Measurements from ENCODE around the gene FRMPD4. TPM values are rescaled to one million over a fixed set of nuclear protein-coding genes. Genes with fewer than 3 reads are reported as not detected.

The FRMPD4 gene
- total RNA-seq, 1 donor from 2014 or later, result not detected

- Mint-ChIP-seq H3K4me1 (ENCODE audit: low read depth) (no peaks in the 10 kb centered on the region), H3K27ac (no peak overlapping the region), H3K4me3 (ENCODE audit: low read depth) (no peak overlapping the region), H3K36me3 (ENCODE audit: low read depth) (no peaks in the 10 kb centered on the region), H3K9me3 (no peaks in the 10 kb centered on the region), H3K27me3 (ENCODE audit: low read depth) (no peaks in the 10 kb centered on the region)
- no peak for DNase-seq (ENCODE audit: low spot score)
- intact Hi-C loops (cut with micrococcal nuclease), result no loop called here
Observed at GRCh38 chrX:12403474-12404082, 265.3 kb downstream of the FRMPD4 start.

GRCh38 chrX:12405306-12405705 is 267.0 kb downstream of the FRMPD4 start:
- DNase-seq (ENCODE audit: low spot score), result no peak
- Mint-ChIP-seq H3K36me3 (ENCODE audit: low read depth) (no peaks in the 10 kb centered on the region), H3K27me3 (ENCODE audit: low read depth) (no peaks in the 10 kb centered on the region), H3K4me1 (ENCODE audit: low read depth) (no peaks in the 10 kb centered on the region), H3K4me3 (ENCODE audit: low read depth) (no peak overlapping the region), H3K9me3 (no peaks in the 10 kb centered on the region), H3K27ac (no peak overlapping the region)
- intact Hi-C loops (cut with micrococcal nuclease), result no loop called here

- intact Hi-C loops (cut with micrococcal nuclease), result no loop called here
Observed at GRCh38 chrX:12410523-12410922, 272.2 kb downstream of the FRMPD4 start.

GRCh38 chrX:12411831-12412230 is 273.6 kb downstream of the FRMPD4 start:
- Mint-ChIP-seq H3K9me3 (no peaks in the 10 kb centered on the region), H3K4me3 (ENCODE audit: low read depth) (no peak overlapping the region), H3K27ac (no peak overlapping the region), H3K36me3 (ENCODE audit: low read depth) (no peaks in the 10 kb centered on the region), H3K4me1 (ENCODE audit: low read depth) (no peaks in the 10 kb centered on the region), H3K27me3 (ENCODE audit: low read depth) (no peaks in the 10 kb centered on the region)
- DNase-seq (ENCODE audit: low spot score), result no peak
- intact Hi-C loops (cut with micrococcal nuclease), result no loop called here

More at GRCh38 chrX:12410523-12410922, 272.2 kb downstream of the FRMPD4 start:
- Mint-ChIP-seq H3K27me3 (ENCODE audit: low read depth) (no peaks in the 10 kb centered on the region), H3K9me3 (no peaks in the 10 kb centered on the region), H3K27ac (no peak overlapping the region), H3K36me3 (ENCODE audit: low read depth) (no peaks in the 10 kb centered on the region), H3K4me1 (ENCODE audit: low read depth) (no peaks in the 10 kb centered on the region), H3K4me3 (ENCODE audit: low read depth) (no peak overlapping the region)
- DNase-seq (ENCODE audit: low spot score), result no peak

- intact Hi-C loops (cut with micrococcal nuclease), result no loop called here
- no peak overlapping the region for H3K4me3 Mint-ChIP-seq (ENCODE audit: low read depth)
- no peaks in the 10 kb centered on the region for H3K36me3 Mint-ChIP-seq (ENCODE audit: low read depth)
- DNase-seq (ENCODE audit: low spot score), result no peak
- no peaks in the 10 kb centered on the region for H3K27me3 Mint-ChIP-seq (ENCODE audit: low read depth)
- no peak overlapping the region for H3K27ac Mint-ChIP-seq
- no peaks in the 10 kb centered on the region for H3K9me3 Mint-ChIP-seq
- H3K4me1 Mint-ChIP-seq (ENCODE audit: low read depth), result no peaks in the 10 kb centered on the region
Observed at GRCh38 chrX:12412561-12412960, 274.3 kb downstream of the FRMPD4 start.

GRCh38 chrX:12419591-12419990 is 281.3 kb downstream of the FRMPD4 start:
- intact Hi-C loops (cut with micrococcal nuclease), result no loop called here
- Mint-ChIP-seq H3K4me1 (ENCODE audit: low read depth) (no peaks in the 10 kb centered on the region), H3K4me3 (ENCODE audit: low read depth) (no peak overlapping the region), H3K27ac (no peak overlapping the region), H3K36me3 (ENCODE audit: low read depth) (no peaks in the 10 kb centered on the region), H3K27me3 (ENCODE audit: low read depth) (no peaks in the 10 kb centered on the region), H3K9me3 (no peaks in the 10 kb centered on the region)
- no peak for DNase-seq (ENCODE audit: low spot score)

- no peak for DNase-seq (ENCODE audit: low spot score)
- Mint-ChIP-seq H3K27me3 (ENCODE audit: low read depth) (no peaks in the 10 kb centered on the region), H3K9me3 (no peaks in the 10 kb centered on the region), H3K4me1 (ENCODE audit: low read depth) (no peaks in the 10 kb centered on the region), H3K36me3 (ENCODE audit: low read depth) (no peaks in the 10 kb centered on the region), H3K4me3 (ENCODE audit: low read depth) (no peak overlapping the region), H3K27ac (no peak overlapping the region)
- intact Hi-C loops (cut with micrococcal nuclease), result no loop called here
Observed at GRCh38 chrX:12421918-12422317, 283.6 kb downstream of the FRMPD4 start.

- Mint-ChIP-seq H3K27me3 (ENCODE audit: low read depth) (no peaks in the 10 kb centered on the region), H3K9me3 (no peaks in the 10 kb centered on the region), H3K27ac (no peak overlapping the region), H3K4me3 (ENCODE audit: low read depth) (no peak overlapping the region), H3K36me3 (ENCODE audit: low read depth) (no peaks in the 10 kb centered on the region), H3K4me1 (ENCODE audit: low read depth) (no peaks in the 10 kb centered on the region)
- intact Hi-C loops (cut with micrococcal nuclease), result no loop called here
- DNase-seq (ENCODE audit: low spot score), result no peak
Observed at GRCh38 chrX:12423346-12423745, 285.1 kb downstream of the FRMPD4 start.

GRCh38 chrX:12425496-12425895 is 287.2 kb downstream of the FRMPD4 start:
- no peak overlapping the region for H3K27ac Mint-ChIP-seq
- no peaks in the 10 kb centered on the region for H3K4me1 Mint-ChIP-seq (ENCODE audit: low read depth)
- H3K27me3 Mint-ChIP-seq (ENCODE audit: low read depth), result no peaks in the 10 kb centered on the region
- H3K9me3 Mint-ChIP-seq, result no peaks in the 10 kb centered on the region
- no peaks in the 10 kb centered on the region for H3K36me3 Mint-ChIP-seq (ENCODE audit: low read depth)
- H3K4me3 Mint-ChIP-seq (ENCODE audit: low read depth), result no peak overlapping the region
- intact Hi-C loops (cut with micrococcal nuclease), result no loop called here
- DNase-seq (ENCODE audit: low spot score), result no peak

GRCh38 chrX:12426420-12426819 is 288.1 kb downstream of the FRMPD4 start:
- no peak for DNase-seq (ENCODE audit: low spot score)
- no peaks in the 10 kb centered on the region for H3K4me1 Mint-ChIP-seq (ENCODE audit: low read depth)
- no peaks in the 10 kb centered on the region for H3K27me3 Mint-ChIP-seq (ENCODE audit: low read depth)
- no peaks in the 10 kb centered on the region for H3K9me3 Mint-ChIP-seq
- no peak overlapping the region for H3K27ac Mint-ChIP-seq
- intact Hi-C loops (cut with micrococcal nuclease), result no loop called here
- H3K36me3 Mint-ChIP-seq (ENCODE audit: low read depth), result no peaks in the 10 kb centered on the region
- no peak overlapping the region for H3K4me3 Mint-ChIP-seq (ENCODE audit: low read depth)

GRCh38 chrX:12434493-12434892 is 296.2 kb downstream of the FRMPD4 start:
- no peak overlapping the region for H3K27ac Mint-ChIP-seq
- no peak overlapping the region for H3K4me3 Mint-ChIP-seq (ENCODE audit: low read depth)
- H3K27me3 Mint-ChIP-seq (ENCODE audit: low read depth), result no peaks in the 10 kb centered on the region
- intact Hi-C loops (cut with micrococcal nuclease), result no loop called here
- H3K4me1 Mint-ChIP-seq (ENCODE audit: low read depth), result no peaks in the 10 kb centered on the region
- H3K9me3 Mint-ChIP-seq, result no peaks in the 10 kb centered on the region
- no peak for DNase-seq (ENCODE audit: low spot score)
- H3K36me3 Mint-ChIP-seq (ENCODE audit: low read depth), result no peaks in the 10 kb centered on the region

GRCh38 chrX:12439416-12439815 is 301.1 kb downstream of the FRMPD4 start:
- intact Hi-C loops (cut with micrococcal nuclease), result no loop called here
- no peak overlapping the region for H3K27ac Mint-ChIP-seq
- no peak overlapping the region for H3K4me3 Mint-ChIP-seq (ENCODE audit: low read depth)
- no peaks in the 10 kb centered on the region for H3K9me3 Mint-ChIP-seq
- no peak for DNase-seq (ENCODE audit: low spot score)
- no peaks in the 10 kb centered on the region for H3K27me3 Mint-ChIP-seq (ENCODE audit: low read depth)
- no peaks in the 10 kb centered on the region for H3K4me1 Mint-ChIP-seq (ENCODE audit: low read depth)
- H3K36me3 Mint-ChIP-seq (ENCODE audit: low read depth), result no peaks in the 10 kb centered on the region

GRCh38 chrX:12440246-12440645 is 302.0 kb downstream of the FRMPD4 start:
- Mint-ChIP-seq H3K4me3 (ENCODE audit: low read depth) (no peak overlapping the region), H3K9me3 (no peaks in the 10 kb centered on the region), H3K27ac (no peak overlapping the region), H3K4me1 (ENCODE audit: low read depth) (no peaks in the 10 kb centered on the region), H3K27me3 (ENCODE audit: low read depth) (no peaks in the 10 kb centered on the region), H3K36me3 (ENCODE audit: low read depth) (no peaks in the 10 kb centered on the region)
- no peak for DNase-seq (ENCODE audit: low spot score)
- intact Hi-C loops (cut with micrococcal nuclease), result no loop called here

All from activated T-helper 2 cell treated with anti-CD3 and anti-CD28 coated beads, Interferon-gamma antibody, Interleukin-2, Interleukin-4, amounts not matched to agents 10 μg/mL and 5 μg/mL and 100 μg/mL, durations not matched to agents 14 hours and 24 hours and 36 hours (primary cell).